NCI-H526 treated with DMSO at 0.1 percent for 48 hours (cell line): Measurements from ENCODE around the gene LMOD3.

ENCODE experiments used
- DNase-seq: peaks from one replicate; lab custom pipeline; 2025; lab: John Stamatoyannopoulos, UW

The LMOD3 gene

DNA sequence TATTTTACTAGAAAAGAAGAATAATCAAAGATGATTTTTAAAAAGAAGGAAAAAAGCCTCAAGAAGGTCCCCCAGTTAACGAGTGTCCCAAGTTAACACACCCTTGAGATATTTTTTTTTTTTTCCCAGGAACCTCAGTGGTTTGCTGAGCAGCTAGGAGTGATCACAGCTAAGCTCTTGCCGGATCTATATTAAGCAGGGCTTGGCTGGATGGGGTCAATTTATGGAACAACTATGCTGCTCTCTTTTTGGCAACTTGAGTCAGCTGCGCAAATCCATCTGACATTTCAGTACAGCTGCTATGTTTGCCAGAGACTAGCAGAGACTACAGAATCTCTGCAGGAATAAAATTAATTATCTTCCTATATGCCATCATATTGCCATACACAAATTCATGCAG lies at the start of gene LMOD3:
LMOD3 (minus strand) TSS at position 193 of the 400 bp plus-strand sequence. CDS start 209 bp downstream, outside the sequence.
- no peak for DNase-seq

DNA sequence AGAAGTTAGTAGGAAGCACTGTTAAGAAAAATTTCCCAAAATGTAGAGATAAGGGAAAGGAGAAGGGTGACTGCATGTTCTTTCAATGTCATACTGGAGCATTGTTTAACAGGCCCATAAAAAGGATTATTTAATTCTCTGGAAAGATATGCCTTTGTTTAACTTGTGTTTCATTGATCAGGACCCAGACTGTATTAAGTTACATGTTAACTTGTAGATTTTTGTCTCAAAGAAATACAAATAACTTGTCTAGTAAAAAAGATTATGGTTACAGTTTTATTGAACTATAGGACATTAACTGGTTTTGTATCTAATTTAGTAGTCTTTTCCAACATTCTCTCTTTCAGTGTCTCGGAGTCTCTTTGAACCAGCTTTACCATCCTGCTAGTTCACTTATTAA lies 49.7 kb upstream of the LMOD3 start:
- no peak for DNase-seq

DNA sequence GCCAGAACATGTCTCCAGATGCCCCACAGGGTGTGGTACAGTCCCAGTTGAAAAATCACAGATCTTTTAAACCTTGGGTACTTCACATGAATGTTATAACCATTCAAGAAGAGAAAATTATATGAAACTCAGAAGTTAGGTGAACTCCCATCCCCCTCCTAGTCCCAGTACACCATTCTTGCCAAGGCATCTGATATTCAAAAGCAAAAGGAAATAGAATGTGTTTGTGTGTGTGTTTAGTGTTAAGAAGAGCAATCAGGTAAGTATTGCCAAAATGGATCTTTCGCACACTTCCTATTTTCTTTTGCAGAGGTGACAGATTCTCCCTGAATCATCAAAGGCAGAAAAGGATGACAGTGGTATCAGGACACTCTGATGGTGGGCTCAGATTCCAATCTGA lies 44.1 kb upstream of the LMOD3 start:
- DNase-seq: no peak

DNA sequence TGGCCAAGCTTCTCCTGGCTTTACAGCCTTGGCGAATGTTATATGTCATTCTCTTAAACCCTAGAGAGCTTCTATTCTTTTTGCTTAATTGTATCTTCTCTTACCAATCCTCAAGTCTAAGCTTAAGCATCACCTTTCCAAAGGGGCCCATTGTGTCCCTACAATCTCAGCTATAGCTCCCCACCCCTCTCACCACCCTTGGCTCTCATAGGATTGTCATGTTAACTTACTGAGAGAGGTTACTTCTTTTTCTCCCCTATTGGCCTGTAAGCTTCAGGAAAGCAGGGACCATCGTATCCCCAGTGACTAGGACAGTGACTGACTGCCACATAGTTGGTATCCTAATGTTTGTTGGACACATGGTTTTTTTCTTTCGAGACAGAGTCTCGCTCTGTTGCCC lies 43.3 kb upstream of the LMOD3 start:
- DNase-seq: no peak

DNA sequence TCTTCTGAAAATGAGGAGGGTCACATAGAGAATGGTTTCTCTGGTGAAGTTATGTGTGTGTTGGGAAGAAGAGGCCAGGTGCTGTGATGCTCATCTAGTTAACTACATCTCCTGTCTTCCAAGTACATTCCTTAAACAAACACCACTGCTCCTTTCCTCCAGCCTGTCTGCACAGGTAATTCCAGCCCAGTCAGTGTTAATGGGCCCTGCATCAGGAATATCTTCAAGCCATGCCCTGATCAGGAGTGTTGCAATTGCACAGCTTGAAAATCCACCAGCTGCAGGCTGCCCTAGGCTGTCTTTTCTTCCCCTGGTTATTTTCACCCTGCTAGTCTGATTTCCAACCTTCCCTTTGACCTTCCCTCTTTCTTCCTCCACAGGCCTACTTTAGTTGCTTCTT lies 41.9 kb upstream of the LMOD3 start:
- DNase-seq: no peak

DNA sequence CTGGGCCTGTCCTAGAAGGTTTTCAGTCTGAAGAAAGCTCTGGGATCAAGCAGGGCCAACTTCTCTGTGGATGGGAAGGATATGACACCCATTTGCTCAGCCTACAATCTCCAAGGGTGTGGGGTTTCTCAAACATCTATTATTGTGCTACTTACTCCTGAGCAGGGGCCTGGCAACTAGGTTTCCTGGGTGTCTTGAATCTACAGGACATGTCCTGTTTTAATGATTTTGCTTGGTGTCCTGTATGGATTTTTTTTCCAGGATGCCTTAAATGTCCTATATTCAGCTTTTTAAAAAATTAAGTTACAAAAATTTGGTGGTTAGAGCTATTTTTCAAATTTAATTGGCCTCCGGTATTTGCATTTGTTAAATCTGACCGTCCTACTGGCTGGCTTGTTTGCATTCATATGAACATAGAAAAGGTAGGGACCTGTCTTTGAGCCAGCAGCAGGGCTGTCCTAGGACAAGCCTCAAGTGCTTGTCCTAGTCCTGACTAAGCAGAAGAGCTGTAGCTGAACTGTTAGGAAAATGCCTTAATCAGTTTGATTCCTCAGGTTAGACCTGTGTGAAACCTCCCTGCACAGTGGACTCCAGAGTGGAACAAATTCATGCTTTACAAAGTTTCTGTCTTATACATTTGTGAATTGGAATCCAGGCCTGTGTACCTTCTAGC lies 40.0 kb upstream of the LMOD3 start:
- no peak for DNase-seq

DNA sequence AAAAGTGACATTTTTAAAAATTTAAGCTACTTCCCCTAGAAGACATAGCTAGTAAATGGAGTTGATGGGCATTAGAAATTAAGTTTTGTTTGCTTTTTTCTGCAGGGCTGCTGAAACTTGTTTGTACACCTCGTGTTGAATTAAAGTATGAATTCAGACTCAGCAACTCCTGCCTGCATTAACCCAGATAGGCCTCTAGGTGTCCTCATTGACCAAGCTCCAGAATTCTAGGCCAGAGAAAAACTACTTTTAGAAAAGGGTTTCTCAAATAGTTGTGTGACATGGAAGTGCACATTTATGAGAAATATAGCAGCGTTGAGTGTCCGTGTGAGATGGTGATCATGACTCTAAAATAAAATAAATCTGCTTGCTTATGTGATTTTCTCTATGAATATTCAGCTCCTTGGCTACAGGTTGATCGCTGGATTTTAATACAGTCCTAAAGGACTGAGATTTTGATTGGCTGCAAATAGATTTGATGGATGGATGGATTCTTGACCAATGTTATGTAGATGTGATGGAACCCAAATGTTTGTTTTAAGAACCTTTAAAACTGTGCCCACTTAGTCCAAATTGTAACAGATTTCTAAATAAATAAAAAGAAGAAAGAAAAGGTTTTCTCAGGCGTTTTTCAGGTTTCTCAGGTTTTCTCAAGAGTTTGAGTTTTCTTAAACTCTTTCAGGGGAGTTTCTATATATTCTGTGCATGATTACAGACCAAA lies 39.4 kb upstream of the LMOD3 start:
- DNase-seq: peak; percentile 4

DNA sequence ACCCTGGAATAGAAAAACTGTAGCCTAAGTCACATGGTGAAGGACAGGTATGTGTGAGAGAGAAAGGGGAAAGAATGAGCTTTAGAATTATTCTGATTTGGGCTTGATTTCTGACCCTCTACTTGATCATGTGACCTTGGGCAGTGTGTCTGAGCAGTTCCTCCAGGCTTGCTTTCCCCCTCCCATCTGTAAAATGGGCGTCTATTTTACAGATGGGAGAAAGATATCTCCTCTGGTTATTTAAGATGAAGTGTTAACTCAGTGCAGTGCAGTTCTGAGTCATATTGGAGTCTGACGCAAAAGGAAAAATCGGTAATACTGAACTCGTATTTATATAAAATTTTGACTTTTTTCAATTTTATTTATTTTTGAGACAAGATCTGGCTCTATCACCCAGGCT lies 38.1 kb upstream of the LMOD3 start:
- DNase-seq: no peak

DNA sequence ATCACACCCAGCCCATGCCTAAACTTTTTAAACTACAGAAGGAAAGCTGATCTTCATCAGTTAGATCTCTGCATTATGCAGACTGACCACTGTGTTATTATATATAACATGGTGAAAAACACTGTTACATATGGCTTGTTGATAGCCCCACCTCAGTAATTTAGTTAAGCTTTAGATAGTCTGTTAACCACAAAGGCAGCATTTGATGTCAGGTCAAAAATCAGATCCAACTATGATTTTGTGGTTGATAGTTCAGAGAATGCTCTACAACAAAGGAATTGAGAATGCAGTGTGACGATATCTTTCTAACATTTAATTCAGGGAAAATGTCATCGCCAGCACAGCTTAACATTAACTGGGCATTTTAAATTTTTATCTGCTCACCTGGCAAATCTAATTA lies 37.7 kb upstream of the LMOD3 start:
- no peak for DNase-seq

DNA sequence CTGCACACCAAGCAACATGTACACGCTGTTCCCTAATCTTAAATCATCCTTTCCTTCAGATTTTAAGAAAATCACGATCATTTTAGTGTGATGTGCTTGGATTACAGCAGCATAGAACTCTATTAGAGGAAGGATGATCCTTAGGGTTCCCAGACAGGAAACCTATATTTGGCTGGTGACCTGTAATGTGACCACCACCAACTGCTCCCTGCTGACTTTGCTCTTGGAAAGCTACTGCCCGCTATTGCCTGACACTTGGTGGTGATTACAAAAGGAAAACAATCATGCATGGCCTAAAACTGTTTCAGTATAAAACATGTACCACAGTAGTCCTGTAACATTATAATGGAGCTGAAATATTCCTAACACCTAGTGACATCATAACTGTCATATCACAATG lies 27.2 kb upstream of the LMOD3 start:
- no peak for DNase-seq

DNA sequence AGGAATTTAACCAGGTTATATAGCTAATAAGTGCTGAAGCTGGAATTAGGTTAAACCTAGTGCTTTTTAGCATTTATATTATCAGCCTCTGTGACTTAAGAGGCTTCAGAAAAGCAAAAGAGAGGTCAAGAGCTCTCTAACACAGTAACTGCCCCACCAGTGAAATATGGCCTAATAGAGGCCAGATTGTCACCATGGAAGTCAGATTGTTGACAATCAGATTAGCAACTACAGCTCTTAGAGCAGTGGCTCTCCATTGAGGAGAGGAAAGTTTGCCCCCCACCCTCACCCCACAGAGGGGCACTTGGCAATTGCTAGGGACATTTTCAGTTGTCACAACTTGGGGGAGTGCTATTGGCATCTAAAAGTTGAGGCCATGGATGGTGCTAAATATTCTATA lies 23.3 kb upstream of the LMOD3 start:
- no peak for DNase-seq

DNA sequence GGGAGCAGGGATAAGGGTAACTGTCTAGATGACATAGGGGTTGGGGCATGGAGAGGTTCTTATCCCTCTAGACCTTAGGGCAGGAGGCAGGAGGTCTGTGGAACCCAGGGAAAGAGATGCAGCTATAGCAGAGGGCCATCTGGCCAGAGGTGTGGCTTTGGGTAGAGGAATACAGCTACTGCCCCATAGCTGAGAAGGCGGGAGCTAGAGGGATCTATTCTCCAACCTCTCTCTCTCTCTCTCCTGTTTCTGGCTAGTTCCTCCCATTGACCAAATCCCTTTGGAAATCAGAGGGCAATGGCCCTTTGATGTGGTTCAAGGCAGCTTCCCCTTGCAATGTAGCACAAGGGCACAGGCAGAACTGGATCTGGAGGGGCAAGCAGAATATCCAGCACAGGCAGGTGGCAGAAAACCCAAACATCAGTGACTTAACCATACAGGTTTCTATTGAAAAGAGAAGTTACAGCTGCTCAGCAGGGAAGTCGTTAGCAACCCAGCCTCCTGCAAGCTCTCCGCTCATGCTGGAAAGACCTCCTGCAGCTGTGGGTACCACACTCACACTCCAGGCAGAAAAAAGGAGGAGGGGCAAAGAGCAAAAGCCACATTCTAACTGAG lies 22.3 kb upstream of the LMOD3 start:
- DNase-seq: no peak

DNA sequence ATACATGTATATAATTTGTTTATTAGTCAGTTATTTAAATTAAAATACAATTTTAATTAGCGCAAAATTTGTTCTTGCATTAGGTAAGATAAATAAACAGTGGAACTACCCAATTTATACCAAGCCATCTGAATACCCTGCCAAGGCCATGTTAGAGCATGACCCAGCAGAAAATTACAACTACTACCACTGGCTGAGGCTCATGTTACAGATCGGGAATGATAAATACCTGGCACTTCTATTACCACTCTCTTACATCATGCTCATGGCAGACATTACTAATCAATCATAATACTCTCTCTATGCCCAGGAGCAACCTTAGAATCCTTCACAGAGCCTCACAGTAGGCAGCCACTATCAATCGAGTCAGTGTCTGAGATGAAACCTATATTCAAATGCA lies 21.2 kb upstream of the LMOD3 start:
- DNase-seq: peak; percentile 9

DNA sequence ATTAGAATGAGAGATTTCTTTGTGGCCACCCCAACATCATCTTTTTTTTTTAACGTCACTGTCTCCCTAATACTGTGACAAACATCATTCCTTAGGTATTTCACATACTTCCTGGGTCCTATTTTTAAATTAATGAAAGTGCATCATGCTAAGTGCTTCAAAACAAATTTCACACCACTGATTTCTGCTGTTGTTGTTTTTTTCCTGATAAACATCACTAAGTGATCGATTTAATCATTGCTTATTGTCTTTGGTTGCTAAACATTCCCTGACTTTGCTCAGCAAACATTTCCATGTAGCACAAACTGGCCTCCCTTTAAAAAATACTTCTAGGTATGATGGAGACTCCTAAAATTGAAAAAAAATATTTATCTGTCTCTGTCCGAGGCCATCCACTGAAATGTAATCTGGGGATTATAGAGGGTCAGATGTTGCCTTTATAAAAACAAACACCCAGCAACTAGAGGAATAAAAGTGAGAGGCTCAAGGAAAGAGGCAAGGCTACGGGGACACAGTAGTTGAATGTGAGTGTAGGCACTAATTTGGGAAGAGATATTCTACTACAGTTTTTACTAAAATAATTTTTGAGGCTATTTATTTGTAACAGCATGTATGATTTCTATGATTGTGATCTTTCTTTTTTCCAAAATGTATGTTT lies 20.5 kb upstream of the LMOD3 start:
- DNase-seq: no peak

DNA sequence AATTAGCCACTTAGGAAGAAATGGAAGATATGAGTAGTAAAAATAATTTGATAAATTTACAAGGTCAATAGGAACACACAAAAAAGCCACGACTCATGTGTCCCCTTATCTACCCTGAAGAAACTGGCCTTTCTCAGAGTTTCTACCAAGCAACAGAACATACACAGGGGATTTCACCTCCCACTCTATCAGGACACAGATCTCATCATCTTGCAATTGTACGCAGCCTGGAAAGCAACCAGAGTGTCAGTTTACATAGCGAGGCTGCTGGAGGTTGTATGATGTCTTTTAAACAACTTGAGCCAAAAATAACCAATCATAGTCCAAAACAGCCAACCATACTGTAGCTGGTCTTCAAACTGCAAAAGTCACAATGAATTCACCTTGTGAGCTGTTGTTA lies 19.7 kb upstream of the LMOD3 start:
- DNase-seq: no peak

DNA sequence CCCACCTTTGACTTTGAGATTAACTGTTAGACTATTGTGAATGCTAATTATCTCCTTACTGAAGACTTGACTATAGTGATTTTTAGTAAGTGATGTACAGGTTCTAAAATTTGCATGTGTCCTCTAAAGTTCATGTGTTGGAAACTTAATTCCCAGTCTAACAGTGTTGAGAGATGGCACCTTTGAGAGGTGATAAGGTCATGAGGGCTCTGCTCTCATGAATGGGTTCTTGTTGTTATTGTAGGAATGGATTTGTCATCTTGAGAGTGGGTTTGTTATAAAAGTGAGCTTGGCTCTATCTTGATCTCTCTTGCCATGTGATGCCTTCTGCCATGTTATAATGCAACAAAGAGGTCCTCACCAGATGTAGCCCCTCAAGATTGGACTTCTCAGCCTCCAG lies 18.9 kb upstream of the LMOD3 start:
- no peak for DNase-seq

DNA sequence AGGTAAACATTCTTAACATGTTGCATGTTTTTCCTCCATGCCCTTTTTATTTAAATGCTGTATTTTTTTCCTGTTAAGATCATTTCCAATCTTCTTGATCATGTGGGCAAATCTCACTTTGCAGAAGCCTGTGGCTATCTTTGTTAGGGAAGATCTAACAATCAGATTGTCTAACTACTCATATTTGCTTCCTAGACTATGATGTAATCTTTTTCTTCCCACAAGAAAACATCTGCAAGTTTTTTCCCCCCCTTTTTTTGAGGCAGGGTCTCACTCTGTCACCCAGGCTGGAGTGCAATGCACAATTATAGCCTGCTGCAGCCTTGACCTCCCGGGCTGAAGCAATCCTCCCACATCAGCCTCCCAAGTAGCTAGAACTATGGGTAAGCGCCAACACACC lies 15.0 kb upstream of the LMOD3 start:
- DNase-seq: no peak

DNA sequence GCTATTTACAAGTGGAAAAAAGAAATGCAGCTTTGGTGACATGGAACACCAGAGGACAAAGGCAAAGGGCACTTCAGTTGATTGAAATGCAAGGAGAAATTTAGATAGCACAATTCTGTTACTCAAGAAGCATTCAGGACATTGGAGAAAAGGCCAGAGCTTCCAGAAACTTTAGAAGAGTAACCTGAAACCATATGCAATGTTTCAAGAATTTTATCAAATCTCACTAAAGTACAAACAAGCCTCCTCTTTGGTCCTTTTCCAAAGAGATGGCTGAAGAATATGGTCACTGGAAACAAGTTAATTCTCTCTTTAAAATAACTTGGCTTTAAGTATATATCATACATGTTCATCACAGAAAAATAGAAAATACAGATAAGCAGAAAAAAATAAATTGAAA lies 14.6 kb upstream of the LMOD3 start:
- DNase-seq: no peak

DNA sequence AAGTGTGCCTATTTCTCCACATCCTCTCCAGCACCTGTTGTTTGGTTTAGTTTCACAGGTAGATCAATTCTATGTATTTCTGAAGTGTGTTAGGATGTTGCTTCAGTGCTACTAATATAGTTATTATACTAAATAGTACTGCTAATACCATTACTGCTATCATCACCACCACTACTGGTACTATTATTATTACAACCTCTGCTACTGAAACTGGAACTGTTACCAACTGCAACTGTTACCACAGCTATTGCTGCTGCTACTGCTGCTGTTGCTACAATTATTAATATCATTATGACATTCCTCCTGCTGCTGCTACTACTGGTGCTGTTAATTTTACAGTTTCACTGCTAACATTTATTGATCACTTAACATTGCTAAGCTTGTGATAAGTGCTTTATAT lies 8.3 kb upstream of the LMOD3 start:
- DNase-seq: no peak

DNA sequence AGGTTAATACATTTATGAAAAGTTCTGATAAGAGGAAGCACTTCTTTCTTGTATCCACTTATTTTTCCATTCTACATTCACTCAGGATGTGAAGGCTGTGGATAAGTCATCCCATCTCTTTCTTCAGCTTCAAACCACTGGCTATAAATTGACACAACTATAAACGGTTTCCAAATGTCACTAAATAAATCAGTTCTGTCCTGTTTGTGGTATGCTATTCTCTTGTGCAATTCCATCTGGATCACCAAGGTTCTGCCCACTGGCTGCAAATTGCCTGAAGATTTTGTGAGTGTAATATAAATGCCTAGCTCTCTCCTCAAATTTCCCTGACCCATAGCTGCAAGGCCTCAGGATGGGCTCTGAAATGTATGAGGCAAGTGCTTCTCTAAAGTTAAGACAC lies 7.1 kb upstream of the LMOD3 start:
- no peak for DNase-seq

DNA sequence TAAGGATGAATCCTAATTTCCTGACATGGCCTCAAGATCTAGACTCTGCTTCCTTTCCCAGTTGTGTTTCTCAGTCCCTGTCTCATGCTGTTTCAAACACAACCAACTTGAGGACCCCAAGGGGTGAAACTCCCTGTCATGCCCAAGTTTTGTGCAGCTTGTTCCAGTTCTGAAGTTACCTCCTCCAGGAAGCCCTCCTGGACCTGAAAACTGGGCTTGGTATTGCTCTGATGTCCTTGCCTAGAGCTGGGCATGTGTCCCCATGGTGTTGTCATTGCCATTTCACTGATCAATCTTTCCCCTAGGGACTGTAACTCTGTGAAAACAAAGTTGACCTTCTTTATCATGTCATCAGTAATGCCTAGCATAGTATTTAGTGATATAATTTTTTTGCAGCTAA lies 6.1 kb upstream of the LMOD3 start:
- DNase-seq: no peak

DNA sequence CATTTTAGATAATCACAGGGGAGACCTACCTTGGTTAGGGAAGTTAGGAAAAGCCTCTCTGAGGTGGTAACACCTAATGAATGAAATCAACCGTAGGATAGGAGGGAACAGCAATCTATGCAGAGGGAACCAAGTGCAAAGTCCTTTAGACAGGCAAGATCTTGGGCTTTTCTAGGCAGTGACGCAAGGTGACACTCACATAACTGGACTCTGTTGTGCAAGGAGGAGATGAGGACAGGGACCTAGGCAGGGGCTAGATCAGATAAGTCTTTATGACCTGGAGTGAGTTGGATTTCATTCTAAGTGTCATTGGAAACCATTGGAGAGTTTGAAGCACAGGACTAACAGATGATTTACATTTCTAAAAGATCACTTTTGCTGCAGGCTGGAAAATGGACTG lies 4.6 kb upstream of the LMOD3 start:
- DNase-seq: no peak

DNA sequence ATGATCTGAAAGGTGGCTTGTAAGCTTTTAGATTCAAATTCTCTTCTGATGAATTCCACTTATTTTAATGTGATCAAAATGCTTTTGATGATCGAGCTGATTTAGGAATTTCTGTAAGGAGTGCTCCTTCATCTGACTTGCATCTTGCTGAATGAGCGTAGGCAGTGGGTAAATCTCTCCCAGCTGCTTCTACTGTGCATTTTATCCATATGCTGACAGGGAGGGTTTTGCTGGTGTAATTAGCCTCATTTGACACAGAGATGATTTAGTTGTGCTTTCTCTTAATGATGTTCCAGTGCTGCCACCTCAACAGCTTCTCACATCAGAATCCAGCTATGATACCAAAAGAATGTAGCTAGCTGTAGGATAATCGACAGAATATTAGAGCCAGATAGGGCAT lies 3.8 kb upstream of the LMOD3 start:
- DNase-seq: no peak
